Measurements from ENCODE around the gene BTNL9. TPM values are rescaled to one million over a fixed set of nuclear protein-coding genes. Genes with fewer than 3 reads are reported as not detected.
"Not testable (repeated sequence)": the region's sequence is repeated elsewhere in the genome, so short reads cannot be mapped to it uniquely, and the experiment has no call there.

BTNL9 gene
- total RNA-seq, 2 experiments from 2014 or later = 162 to 219 TPM

GRCh38 chr5:181017448-181017847 lies 22.6 kb upstream of the BTNL9 start:
- H3K27ac ChIP-seq (ENCODE audit: low read depth, low read length, poor library complexity, severe bottlenecking); BruUV-seq (replicated peaks); DNase-seq (ENCODE audit: low spot score); H4K20me1 ChIP-seq (ENCODE audit: insufficient read depth, low read length); CTCF ChIA-PET (ENCODE audit: unreplicated experiment); H2AFZ ChIP-seq (ENCODE audit: low read length); intact Hi-C loops (cut with micrococcal nuclease; ENCODE audit: unreplicated experiment); H3K4me3 ChIP-seq (ENCODE audit: low read depth, low read length, poor library complexity, severe bottlenecking); H3K79me2 ChIP-seq (ENCODE audit: insufficient read depth, low read depth, low read length); H3K4me2 ChIP-seq (ENCODE audit: low read length); H3K36me3 ChIP-seq (ENCODE audit: insufficient read depth, low read length); H3K4me1 ChIP-seq (ENCODE audit: insufficient read depth, low read length, poor library complexity, severe bottlenecking); POLR2A ChIA-PET; H3K9me3 ChIP-seq (ENCODE audit: low read length); H3K9me2 ChIP-seq (ENCODE audit: insufficient read depth, low read length): not testable (repeated sequence)

GRCh38 chr5:181020688-181021087 lies 19.4 kb upstream of the BTNL9 start:
- DNase-seq (ENCODE audit: low spot score) = no peak
- H3K9me3 ChIP-seq (ENCODE audit: low read length) = peaks cover 13% of the 10 kb centered on the region; the same call in 1 of the 2 replicates
- CTCF ChIA-PET (ENCODE audit: unreplicated experiment) = no interaction called here
- H3K79me2 ChIP-seq (ENCODE audit: insufficient read depth, low read depth, low read length) = no peaks in the 10 kb centered on the region
- no peaks in the 10 kb centered on the region for H3K9me2 ChIP-seq (ENCODE audit: insufficient read depth, low read length)
- intact Hi-C loops (cut with micrococcal nuclease; ENCODE audit: unreplicated experiment) = no loop called here
- H3K27ac ChIP-seq (ENCODE audit: low read depth, low read length, poor library complexity, severe bottlenecking) = no peak overlapping the region
- H3K36me3 ChIP-seq (ENCODE audit: insufficient read depth, low read length) = no peaks in the 10 kb centered on the region
- no peaks in the 10 kb centered on the region for H3K4me1 ChIP-seq (ENCODE audit: insufficient read depth, low read length, poor library complexity, severe bottlenecking)
- no peak overlapping the region for H2AFZ ChIP-seq (ENCODE audit: low read length)
- TF ChIP-seq EZH2phosphoT487 (IDR thresholded peaks at IDR 0.05; ENCODE audit: borderline replicate concordance, low read depth, low read length) (no peak), CTCF (conservative IDR thresholded peaks at IDR 0.05; ENCODE audit: low read length) (no peak)
- no peaks in the 10 kb centered on the region for H4K20me1 ChIP-seq (ENCODE audit: insufficient read depth, low read length)
- BruUV-seq (replicated peaks) = no TSS peak
- no peak overlapping the region for H3K4me2 ChIP-seq (ENCODE audit: low read length)
- POLR2A ChIA-PET = no interaction called here
- no peak overlapping the region for H3K4me3 ChIP-seq (ENCODE audit: low read depth, low read length, poor library complexity, severe bottlenecking)

DNA sequence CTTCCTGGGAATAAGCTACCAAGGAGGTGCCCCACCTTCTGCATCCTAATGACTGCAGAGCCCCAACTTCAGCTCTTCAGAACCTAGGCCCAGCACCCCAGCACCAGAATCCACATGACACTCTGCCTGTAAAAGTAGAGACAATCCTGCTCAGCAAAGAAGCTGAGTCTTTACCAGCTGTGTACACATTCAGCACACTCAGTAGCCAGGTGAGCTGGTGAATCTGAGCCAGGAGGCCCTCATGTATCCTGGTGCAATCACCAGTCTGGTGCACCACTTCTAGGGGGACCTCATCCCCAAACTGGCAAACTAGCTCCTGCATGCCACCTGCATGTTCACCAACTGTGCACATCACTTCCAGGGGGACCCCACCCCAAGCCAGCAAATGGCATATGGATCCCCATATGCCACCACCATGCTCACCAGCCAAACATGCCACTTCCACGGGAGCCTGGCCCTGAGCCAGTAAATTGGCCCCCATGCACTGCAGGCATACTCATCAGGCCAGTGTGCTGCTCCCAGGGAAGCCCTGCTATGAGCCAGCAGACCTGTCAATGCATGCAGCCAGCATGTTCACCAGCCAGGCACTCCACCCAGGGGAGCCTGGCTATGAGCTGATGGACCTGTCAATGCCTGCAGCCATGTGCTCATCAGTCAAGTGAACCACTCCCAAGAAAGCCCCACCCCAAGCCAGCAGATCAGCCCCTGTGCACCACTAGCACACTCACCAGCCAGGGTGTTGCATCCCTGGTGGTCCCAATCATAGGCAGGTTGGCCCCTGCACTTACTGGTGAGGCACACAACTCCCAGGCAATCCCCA lies 15.6 kb upstream of the BTNL9 start:
- no peaks in the 10 kb centered on the region for H3K9me2 ChIP-seq (ENCODE audit: insufficient read depth, low read length)
- no peaks in the 10 kb centered on the region for H3K36me3 ChIP-seq (ENCODE audit: insufficient read depth, low read length)
- DNase-seq (ENCODE audit: low spot score) = no peak
- H3K79me2 ChIP-seq (ENCODE audit: insufficient read depth, low read depth, low read length) = no peaks in the 10 kb centered on the region
- H3K4me1 ChIP-seq (ENCODE audit: insufficient read depth, low read length, poor library complexity, severe bottlenecking) = no peaks in the 10 kb centered on the region
- no TSS peak for BruUV-seq (replicated peaks)
- intact Hi-C loops (cut with micrococcal nuclease; ENCODE audit: unreplicated experiment) = no loop called here
- H3K4me2 ChIP-seq (ENCODE audit: low read length) = no peak overlapping the region
- POLR2A ChIA-PET = no interaction called here
- H3K27ac ChIP-seq (ENCODE audit: low read depth, low read length, poor library complexity, severe bottlenecking) = no peak overlapping the region
- H3K4me3 ChIP-seq (ENCODE audit: low read depth, low read length, poor library complexity, severe bottlenecking) = no peak overlapping the region
- TF ChIP-seq CTCF (conservative IDR thresholded peaks at IDR 0.05; ENCODE audit: low read length) (no peak), EZH2phosphoT487 (IDR thresholded peaks at IDR 0.05; ENCODE audit: borderline replicate concordance, low read depth, low read length) (no peak)
- H2AFZ ChIP-seq (ENCODE audit: low read length) = no peak overlapping the region
- H4K20me1 ChIP-seq (ENCODE audit: insufficient read depth, low read length) = no peaks in the 10 kb centered on the region
- CTCF ChIA-PET (ENCODE audit: unreplicated experiment) = no interaction called here
- peaks cover 13% of the 10 kb centered on the region; the same call in 1 of the 2 replicates for H3K9me3 ChIP-seq (ENCODE audit: low read length)

Data from OCI-LY7 (cell line).